DMS 273 (cell line): ENCODE measurements around the gene ARX.

Experiments
- DNase-seq: peaks from one replicate; lab custom pipeline; 2025; ENCODE audit not compliant: unreplicated experiment; lab: John Stamatoyannopoulos, UW

Gene ARX

DNA sequence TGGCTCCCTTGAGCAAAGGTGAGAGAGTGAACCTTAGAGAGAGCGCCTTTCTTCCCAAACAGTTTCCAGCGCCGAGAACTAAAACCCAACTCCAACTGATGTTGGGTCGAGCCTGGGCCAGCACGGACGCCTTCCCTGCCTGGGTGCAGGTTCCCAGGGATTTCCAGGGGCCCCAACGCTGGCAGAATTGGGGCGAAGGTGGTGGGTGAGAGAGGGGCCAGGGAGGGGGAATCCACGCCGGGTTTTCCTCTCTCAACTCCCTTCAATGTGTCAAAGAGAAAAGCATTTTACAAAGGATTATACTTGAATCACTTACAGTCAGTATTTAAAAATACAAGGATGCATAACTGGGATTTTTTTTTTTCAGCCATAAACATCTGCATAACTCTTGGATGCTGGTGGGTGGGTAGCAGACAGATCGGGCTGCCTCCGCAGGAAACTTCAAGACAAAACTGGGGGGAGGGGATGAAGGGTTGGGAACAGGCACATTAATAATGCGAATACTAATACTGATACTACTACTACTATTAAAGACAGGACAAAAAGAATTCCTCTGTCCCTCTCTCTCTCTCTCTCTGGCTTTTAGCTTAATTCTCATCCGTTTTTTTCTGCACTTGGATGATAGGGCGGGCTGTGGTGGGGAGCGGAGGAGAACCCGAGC is 1.3 kb upstream of the ARX start:
- DNase-seq = no peak

DNA sequence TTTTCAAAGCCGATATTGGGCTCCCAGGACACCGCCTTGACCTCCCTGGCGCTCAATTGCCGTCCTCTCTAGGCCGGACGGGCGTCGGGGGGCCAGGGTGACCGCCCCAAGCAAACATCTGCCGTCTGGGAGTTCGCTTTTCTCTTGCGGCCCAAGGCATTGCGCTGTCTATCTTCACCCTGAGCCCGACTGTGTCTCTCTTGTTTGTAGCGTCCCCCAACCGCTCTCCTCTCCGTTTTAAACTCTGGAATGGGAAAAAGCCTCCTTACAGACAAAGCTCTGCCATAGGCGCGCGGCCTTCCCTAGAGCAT is 551 bp upstream of the ARX start:
- DNase-seq = no peak

DNA sequence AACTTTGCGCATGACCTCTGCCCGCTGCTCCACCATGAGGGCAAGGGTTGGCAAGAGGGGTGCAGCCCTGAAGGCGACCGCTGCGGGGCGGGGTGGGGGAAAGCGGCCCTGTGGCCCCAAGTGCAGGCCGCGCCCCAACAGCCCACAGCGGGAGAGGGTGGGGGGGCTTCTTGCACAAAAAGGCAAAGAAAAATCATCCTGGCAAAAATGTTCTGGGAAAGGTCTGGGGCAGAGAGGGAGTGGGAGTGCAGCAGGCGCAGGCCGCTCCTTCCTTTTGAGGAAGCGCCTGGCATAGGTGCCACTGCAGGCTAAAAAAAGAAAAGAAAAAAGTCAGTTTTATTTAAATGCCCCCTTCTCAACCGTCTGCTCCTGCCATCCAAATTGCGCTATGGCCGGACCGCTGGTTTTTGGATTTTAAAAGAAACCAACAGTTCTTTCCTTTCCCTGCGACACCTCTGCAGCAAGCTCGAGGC is 1.4 kb downstream of the ARX start:
- no peak for DNase-seq

DNA sequence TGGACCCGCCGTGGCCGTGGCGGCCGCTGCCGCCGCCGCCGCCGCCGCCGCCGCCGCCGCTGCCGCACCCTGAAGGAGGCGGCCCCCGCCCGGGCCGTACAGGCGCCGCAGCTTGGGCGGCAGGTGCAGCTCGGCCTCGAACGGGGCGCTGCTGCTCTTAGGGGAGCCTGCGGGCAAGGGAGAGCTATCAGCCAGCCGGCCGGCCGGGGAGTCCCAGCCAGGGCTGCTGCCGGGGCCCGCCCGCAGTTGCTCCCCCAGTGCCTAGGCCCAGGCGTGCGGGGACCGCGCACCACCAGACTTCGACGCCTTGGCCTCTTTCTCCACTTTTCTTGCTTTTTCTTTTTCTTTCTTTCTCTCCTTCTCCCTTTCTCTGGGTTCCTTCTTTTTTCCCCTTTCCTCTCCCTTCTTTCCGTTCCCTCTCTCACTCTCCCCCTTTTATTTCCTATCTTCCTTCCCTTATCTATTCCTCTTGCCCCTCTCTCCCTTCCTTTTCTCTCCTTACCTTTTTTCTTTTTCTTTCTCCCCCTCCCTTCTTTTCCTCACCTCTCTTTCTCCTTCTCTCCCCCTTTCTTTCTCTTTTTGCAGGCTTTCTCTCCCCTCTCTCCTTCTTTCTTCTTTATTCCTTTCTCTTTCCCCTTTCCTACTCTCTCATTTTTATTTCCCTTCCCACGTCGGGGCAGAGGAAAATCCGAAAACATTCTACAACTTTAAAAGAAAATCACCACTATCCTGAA is 2.0 kb downstream of the ARX start:
- peak; percentile 58 for DNase-seq

DNA sequence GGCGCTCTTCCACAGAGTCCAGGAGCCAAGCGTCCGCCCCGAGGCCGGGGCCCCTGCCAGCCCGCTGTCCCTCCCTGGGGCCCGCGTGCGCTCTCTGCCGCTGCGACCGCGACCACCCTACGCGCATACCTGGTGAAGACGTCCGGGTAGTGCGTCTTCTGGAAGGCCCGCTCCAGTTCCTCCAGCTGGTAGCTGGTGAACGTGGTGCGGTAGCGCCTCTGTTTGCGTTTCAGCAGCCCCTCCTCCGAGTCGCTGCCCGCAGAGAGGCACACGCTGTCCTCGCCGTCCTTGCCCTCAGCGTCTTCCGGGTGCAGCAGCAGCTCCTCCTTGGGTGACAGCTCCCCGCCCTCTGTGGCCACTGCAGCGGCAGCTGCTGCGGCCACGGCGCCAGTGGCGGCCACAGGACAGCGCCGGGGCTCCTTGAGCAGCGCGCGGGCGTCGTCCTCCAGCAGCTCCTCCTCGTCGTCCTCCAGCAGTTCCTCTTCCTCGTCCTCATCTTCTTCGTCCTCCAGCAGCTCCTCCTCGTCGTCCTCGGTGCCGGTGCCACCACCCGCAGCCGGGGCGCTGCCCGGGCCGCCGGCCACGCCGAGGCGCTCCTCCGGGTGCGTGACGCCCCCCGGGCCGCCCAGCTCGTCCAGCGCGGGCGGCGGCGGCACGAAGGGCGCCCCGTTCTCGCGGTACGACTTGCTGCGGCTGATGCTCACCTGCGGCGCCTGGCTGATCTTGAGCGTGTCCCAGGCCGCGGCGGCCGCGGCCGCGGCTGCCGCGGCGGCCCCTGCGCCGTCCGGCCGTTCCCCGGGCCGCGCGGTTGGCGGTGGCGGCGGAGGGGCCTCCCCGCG is 2.8 kb downstream of the ARX start:
- DNase-seq = peak; percentile 58

DNA sequence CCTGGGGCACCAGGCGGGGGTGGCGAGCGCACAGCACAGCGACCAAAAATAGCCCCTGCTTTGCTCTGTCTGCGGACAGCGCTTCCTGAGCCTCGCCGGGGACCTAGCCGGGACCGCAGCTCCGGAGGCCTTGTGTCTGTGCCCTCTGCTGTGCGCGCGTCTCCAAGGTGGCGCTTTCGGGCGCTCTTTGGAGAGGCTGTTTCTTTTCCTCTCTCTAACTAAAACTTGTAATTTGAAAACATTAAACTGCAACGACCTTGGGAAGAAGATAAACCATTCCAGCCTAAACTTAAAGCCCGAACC is 3.4 kb downstream of the ARX start:
- no peak for DNase-seq

DNA sequence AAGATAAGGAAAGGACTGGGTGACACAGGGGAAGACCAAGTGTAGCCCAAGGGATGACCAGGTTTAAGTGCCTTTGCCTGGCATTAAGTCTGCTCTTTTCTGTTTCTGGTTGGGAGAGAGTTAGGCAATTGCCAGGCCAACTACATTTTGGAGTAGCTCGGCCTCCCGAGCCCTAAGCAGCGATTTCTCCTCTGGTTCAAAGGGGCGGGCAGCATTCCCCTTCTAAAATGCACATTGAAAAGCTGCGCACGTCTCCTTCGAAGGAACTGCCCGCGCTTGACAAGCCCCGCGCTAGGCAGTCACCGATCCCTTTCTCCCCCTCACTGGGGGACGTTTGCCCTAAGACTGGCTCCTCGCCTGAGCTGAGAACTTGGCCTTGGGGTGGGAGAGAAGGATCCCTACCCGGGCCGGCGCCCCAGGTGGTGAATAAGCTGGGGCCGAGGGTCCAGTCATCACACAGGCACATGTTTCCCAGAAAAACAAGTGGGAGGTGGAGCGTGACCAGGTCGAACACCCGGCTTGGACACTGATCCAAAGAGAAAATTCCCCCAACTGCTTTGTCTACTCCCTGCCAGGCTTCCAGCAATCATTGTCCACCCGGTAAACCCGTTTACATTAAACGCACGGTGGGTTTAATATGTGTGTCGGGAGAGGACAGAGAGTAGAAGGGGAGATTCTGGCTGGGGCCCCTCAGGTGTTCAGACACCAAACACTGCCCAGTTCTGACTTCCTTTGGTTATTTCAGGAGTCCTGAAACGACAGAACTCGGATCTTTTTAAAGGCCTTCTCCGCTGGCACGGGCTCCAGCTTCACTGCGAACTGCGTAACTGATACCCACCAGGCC is 4.0 kb downstream of the ARX start:
- peak; percentile 19 for DNase-seq

DNA sequence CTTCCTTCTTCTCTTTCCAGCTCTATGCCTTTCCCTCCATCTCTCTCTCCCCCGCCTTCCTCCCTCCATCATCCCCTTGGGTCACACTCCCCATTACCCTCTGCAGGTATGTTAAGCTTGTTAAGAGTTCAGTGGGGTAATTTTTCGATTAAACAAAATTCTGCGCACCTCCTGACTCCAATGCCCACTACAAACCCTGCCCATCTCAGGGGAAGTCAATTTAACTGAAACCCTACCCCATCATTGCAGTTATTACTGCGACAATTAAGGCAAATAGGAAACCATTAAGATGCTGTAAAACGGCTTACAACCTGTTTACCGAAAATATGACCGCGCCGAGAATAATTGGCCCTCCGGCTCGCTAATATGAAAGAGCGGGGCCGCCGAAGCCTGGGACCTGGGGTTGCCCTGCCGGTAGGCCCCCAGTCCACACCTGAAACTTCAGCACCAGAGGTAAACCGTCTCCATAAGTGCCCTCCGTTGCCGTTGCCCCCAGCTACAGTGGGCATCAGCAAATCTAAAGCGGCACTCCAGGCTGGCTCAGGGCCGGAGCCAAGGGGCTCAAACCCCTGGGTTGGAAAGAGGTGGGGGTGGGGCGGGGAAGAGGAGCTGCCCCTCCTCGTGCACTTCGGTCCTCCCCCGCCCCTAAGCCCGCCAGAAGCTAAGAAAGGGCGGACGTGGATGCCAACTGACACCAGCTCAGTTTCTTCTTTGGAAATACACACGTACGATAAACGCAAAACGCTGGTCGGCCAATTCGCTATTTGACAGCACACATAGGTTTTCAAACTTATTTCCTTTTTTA is 4.8 kb downstream of the ARX start:
- DNase-seq = no peak

DNA sequence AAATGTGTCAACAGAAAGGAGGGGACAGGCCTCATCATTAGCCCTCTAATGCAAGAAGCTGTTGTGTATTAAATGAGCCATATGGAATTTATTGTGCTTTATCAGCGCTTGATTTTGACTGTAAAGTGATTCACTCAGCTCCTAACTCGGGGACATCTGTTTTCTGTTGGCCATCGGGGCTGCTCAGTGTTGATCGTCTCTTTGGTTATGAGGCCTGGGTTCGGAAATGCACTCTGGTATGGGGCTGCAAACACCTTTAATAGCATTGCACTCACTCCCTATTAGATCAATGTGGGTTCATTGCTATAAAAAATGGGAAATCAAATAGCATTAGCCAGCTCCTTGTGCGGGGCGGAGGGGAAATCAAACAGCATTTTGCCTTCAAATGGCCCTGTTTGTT is 6.4 kb downstream of the ARX start:
- no peak for DNase-seq

DNA sequence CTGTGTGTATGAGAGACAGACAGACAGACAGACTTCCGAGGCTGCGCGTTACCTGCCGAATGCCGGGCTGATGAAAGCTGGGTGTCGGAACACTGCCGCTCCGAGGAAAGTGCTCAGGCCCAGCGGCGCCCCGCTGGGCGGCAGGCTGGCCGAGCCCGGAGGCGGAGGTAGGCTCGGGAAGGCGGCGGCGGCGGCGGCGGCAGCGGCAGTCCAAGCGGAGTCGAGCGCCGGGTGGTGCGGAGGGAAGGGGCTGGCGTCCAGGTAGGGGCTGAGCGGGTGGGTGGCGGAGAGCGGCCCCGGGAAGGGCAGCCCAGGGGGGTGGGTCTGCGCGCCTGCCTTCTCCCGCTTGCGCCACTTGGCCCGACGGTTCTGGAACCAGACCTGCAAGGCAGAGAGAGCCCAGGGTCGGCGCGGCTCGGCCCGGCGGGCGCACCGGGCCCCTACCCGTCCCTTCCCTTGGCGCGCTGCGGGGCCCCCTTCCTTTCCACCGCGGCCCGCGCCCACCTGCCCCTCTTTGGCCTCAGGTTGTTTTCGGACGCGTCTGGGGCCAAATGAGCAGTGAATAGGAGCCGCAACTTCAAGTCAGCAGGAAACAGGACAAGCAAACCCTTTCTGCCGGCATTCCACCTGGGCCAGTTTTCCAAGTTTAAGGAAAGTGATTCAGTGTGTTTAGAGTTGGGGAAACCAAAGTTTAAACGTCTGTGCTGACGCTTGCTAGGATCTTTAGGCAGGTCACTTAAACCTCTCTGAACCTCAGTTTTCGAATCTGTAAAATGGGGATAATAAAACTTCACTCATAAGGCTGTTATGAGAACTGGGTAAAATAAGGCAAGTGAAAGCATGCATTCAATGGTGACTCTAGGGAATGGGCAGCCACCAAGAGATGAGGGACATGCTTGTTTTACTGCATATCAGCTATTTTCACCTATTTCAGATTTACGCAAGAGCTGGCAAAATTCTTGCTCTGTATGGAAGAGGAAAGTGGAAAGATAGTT is 8.4 kb downstream of the ARX start:
- DNase-seq = no peak

DNA sequence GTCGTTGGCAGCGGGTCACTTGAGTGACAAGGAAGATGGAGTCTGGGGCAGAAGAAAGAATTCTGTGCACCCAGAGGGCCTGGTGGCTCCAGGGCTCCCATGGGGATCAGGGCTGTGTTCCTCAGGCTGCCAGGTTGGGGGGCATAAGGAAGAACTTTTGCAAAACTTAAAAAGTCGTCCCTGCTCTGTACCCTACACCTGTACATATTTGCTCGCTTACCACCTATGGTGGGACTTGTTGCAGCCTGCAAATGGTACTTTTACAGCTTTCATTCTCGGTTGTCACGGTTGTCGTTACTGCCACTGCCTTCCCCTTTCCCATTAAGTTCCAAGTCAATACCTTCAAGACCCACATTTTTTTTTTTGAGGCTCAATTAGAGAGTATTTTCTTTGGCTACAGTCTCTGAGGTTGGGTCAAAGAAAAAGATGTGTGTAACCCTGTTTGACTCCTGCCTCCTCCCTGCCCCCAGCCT is 9.1 kb downstream of the ARX start:
- DNase-seq = no peak

DNA sequence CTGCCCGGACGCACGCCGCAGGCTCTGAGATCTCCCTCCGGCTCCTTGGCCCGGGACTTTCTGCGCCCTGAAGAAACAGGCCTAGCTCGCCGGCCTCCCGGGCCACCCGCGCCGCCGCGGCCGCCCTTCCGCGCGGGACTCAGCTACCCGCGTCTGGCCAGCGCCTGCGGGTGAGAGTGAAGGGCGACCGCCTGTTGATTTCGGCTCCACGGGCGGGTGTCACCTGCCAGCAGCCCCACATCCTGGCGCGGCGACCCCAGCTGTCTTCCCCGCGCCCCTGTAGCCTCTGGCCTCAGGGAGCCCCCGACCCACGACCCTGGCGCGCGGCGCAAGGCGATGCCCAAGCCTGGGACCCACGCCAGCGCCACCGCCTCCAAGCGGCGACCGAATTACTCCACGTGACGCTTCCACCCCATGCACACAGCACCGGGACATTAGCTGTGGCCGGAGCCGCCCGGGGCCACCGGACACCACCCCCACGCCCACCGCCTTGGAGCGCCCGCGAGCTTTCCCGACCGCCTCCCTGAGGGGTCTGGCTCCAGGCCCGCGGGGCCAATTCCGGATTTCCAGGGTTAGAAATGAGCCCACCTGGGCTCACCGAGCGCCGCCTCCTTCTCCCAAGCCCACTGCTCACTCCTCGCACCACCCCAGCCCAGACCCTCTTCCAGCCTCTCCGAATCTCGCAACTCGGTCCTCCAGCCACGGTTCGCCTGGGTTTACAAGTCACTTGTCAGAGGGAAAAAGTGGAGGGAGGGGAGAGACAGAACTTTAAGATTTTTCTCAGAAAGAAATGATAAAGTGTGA is 10.2 kb downstream of the ARX start:
- DNase-seq = no peak

DNA sequence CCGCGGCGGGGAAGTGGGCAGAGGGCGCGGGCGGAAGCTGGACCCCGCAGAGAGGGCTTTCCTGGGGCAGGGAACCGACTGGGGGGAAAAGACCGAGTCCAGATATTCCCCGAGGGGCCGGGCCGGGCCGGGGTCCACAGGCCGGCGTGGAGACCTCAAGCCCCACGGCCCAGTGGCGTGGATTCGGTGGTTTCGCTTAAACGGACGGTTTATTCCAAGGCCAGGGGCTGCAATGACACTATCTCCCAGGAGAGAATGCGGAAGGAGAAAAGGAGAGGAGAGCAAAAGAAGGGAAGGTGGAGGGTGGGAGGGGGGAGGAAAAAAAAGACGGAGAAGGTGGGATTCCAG is 10.8 kb downstream of the ARX start:
- no peak for DNase-seq

DNA sequence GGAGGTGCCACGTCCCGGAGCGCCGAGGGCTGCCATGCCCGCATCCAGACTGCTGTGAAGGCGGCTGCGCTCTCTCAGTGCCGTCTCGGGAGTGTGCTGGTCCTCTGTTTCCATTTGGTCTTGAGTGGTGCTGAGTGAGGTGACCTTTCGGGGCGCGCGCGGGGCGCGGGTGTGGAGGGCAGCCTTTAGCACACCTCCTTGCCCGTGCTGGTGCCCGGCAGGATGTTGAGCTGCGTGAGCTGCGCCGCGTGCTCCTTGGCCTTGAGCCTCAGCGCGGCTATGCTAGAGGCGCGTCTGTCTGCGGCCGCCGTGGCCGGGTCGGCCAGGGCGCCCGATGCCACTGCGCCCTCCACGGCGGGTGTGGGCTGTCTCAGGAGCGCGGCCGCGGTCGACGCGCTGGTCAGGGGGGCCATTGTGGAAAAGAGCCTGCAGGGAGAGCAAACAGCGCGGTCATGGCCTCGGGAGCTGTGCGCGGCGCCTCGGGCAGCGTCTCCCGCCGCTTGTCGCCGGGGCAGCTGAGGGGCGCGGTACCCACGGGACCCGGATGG is 11.2 kb downstream of the ARX start:
- DNase-seq = no peak

DNA sequence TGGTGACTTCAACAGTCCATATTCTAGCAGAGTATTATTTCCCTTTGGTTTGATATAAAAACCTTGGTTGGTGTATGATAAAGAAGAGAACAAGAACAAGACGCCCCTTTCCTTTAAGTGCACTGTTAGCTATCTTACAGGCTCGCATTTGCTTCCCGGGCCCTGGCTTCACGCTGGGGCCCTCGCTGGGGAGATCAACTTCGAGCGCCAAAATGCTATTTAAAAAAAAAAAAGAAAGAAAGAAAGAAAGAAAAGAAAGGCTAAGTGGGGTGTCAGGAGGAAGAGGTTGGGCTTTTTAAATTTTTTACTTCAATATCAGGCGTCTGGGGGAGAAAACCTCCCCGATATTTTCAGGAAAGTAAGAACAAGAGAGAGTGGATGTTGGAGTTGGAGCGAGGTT is 11.7 kb downstream of the ARX start:
- DNase-seq = no peak

DNA sequence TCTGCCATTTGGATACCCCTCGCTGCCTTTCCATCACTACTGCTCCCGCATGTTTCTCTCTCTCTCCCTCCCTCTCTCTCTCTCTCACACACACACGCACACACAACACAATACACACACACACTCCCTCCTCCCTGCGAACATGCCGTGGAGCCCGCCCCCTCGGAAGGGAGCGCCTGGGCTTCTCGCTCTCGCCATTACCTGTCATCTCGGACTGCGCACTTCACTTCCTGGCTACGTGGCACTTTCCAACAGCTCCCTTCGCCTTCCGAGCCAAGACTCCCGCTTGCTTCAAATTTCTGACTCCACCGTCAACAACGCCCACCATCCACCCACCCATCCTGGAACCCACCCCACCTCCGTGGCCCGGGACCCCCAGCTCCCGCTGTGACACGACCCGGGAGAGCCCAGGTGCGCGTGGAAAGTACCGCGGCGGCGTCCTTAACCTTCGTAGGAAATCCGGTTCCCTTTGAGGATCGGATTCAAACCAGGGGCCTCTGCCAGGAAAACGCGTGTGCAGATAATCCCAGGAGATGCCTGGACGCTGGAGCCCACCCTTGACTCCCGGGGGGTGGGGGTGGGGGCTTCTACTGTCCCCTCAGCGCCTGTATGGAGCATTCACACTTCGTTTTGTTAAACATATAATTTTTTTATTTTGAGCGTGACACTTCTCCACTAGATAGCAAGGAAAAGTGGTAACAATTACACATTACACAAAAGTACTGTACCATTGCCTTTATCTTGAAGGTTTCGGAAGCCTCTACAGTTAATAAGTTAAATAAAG is 12.5 kb downstream of the ARX start:
- DNase-seq = no peak

DNA sequence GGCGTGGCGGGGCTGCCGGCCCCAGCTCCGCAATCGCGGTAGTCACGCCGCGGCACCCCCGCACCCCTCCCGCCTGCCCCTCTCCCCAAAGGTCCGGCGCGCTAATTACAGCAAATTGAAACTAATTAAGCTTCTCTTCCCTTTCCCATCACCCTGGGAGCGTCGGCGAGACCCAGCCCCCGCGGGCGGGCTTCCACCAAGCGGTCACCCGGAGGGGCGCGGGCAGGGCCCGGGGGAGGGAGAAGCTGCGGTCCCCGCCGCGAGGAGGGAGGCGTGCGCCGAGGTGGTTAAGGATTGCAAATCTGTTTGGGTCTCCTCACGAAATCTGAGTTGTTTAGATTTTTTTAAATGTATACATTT is 13.1 kb downstream of the ARX start:
- DNase-seq = no peak
